HG03571 (cell line): ENCODE measurements around the gene JOSD2.

ENCODE experiments used
- ATAC-seq: cut with Tn5 transposase; IDR thresholded peaks from one replicate; pipeline ENCODE4 v1.9.1; 2021; ENCODE audit not compliant: unreplicated experiment

Gene JOSD2, protein sequence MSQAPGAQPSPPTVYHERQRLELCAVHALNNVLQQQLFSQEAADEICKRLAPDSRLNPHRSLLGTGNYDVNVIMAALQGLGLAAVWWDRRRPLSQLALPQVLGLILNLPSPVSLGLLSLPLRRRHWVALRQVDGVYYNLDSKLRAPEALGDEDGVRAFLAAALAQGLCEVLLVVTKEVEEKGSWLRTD

DNA sequence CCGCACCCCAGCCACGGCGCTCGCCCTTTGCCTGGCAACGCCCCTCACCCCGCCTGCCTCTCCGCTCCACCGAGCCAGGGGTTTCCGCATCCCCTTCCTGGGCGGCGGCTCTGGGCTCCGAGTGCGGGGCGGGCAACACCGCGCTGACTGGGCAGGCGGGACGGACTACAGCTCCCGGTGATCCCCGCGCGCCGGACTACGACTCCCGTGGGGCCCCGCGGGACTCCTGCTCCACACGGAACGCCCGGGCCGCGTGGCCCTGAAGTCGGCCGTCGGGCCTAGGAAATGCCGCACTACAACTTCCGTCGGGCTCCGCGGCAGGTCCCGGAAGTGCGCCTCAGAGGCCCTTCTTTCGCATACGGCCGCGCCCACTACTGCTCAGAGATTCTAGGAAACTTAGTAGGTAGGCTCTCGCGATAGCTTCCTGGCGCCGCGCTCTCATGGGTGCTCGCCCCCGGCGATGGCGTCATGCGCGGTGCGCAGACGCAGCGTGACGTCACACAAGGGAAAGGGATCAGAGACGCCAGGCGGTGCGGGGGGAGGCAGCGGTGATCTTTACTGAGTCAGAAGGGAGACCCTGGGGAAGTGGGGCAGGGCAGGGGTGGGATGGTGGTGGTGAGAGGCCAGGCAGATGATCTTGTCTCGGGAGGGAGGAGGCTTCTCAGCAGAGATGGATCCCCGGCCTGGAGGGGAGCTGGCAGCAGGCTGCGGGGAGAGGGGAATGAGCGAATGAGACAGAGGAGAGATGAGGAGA lies at the start of gene JOSD2:
JOSD2 (minus strand) TSS at position 123 of the 754 bp plus-strand sequence. CDS start 760 bp downstream, outside the sequence.
- ATAC-seq: peak; percentile 72

DNA sequence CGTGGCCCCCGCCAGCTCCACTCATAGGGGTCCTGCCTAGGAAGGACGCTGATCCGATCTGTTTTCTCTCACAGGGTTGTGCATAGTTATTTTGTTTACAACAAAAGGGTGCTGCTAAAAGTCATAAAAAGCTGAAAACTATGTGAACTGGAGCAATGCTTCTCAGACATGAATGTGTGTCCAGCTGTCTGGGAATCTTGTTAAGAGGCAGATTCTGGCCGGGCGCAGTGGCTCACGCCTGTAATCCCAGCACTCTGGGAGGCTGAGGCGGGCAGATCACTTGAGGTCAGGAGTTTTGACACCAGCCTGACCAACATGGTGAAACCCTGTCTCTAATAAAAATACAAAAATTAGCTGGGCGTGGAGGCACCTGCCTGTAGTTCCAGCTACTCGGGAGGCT lies 48.6 kb upstream of the JOSD2 start:
- no peak for ATAC-seq

DNA sequence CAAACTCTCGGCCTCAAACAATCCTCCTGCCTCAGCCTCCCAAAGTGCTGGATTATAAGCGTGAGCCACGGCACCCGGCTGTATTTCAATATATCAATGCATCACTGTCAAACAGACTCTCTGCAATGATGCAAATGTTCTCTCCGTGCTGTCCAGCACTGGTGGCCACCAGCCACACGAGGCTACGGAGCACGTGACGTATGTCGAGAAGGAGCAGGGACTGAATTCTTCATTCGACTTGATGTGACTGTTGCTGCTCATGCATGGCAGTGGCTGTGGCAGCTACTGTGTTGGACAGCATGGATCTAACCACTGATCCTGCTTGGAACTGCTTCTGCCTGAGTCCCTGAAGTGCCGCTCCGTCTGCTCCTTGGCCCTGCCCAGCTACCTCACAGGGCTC lies 47.5 kb upstream of the JOSD2 start:
- ATAC-seq: no peak

DNA sequence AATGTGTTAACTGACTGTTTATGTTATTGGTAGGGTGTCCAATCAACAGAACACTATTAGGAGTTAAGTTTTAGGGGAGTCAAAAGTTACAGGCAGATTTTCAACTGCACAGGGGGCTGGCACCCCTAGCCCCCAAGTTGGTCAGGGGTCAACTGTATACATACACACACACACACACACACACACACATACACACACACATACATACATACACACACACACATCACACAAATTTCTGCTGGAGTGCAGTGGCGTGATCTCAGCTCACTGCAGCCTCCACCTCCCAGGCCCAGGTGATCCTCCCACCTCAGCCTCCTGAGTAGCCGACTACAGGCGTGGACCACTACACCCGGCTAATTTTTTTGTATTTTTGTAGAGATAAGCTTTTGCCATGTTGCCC lies 47.0 kb upstream of the JOSD2 start:
- ATAC-seq: no peak

DNA sequence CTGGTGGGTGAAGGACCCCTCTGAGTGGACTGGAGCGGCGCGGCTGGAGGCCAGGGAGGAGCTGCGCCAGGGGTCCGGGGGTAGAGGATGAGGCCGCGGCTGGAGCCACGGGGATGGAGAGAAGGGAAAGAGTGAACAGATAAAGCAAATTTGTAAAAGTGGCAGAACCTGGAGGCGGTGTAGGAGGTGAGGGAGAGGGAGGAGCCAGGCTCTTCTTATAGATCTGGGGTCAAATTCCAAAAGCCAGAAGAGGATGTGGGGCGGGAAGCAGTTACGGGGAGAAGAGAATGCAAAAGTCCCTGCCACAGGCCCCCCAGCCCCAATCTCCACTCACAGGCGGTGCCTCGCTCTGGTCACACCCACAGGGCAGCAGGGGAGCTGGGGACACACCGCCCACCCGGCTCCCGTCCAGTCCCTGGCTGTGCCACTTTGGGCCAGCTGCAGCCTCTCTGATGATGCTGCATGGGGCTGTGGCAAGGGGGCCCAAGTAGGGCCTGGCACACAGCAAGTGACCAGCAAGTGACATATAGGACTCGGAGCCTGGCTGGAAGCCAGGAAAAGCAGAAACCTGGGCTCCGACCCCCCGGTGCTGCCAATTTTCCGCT lies 46.1 kb upstream of the JOSD2 start:
- no peak for ATAC-seq

DNA sequence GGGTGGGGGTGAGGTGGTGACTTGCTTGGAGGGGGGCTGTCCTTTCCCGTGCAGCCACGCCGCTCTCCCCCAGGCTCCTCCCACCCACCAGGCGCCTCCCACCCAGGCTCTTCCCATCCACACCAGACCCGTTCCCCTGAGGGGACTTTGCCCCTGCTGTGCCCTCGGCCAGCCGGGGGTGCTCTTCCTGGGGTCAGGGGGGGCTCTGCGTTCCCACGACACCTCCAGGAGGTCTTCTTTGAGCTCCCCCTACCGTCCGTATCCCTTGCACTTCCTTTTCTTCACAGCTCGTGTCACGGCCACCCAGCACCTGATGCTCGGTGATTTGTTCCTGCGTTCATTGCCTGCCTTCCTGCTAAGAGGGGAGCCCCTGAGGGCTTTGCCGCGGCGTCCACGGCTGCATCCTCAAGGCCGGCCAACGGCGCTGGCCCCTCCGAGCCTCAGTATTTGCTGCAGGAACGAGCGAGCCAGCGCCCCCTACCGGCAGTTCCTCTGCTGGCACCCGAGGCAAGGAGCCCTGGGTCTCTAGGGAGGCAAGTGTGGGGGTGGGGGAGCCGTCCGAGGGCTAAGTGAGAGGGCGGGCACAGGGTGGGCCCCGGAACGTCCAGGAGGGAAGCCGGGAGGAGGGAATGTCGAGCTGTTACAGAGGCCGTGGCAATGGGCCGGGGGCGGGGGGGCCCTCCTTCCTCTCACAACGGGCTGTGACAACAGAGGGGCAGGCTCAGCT lies 45.5 kb upstream of the JOSD2 start:
- no peak for ATAC-seq

DNA sequence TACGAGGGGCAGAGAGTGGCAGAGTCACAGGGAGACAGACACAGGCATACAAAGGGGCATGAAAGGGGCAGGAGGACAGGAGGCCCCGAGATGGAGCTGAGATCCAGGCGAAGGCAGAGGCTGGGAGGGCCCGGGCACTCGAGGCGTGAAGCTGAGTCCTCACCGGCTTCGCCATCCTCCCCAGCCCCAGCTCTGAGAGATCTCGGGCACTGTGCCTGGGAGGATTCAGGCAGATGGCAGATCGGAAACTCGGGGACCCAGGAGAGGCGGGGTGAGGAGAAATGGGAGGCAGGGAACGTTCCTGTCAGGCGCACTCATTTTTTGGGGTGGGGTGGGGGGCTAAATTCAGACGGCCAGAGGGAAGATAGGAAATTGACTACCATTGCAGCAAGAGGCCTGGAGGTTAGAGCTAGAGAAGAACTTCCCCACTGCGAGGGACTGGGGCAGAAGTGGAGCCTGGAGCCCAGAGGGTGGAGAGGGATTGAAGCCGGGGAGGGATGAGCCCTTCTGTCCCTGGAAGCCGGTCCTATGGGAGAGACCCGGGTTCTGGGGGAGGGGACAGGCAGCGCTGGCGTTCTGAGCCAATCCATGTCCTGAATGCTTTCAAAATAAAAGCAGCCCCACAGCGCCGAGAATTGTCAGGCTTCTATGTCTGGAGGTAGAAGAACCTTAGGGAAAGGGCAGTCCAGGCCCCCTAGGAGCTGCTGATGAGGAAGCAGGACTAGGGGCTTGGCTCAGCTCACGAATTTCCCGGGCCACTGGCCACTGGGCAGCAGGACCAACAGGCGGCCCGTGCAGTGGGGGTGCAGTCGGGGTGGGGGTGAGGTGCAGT lies 44.7 kb upstream of the JOSD2 start:
- no peak for ATAC-seq

DNA sequence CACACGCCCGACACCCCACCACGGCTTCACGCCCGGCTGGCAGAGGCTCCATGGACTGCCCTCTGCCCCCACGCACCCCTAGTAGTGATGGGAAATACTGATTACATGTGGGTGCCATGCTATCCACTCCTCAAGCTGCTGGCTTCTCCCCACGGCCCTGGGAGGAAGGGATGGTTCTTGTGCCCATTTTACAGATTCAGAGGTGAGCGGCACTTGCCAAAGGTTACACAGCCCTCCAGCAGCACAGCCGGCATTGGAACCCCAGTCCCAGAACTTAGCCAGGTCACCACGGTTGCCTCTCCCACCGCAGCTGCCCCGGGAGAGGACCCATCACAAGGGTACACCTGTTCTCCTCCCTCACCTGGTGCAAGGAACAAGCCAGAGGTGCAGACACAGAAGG lies 44.0 kb upstream of the JOSD2 start:
- no peak for ATAC-seq

DNA sequence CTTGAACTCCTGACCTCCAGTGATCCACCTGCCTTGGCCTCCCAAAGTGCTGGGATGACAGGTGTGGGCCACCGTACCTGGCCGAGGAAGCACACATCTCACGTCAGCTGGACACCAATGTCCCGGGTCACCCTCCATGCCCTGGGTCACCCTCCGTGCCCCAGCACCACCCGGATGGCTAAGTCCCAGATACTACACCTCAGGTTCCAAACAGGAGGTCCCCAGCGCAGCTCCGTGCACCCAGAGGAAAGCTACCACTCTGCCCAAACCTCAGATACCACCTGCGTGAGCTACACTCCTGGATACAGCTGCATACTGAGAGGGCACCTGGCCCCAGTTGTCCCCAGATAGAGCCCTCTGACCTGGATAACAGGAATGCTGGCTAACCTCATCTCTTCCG lies 43.2 kb upstream of the JOSD2 start:
- ATAC-seq: no peak

DNA sequence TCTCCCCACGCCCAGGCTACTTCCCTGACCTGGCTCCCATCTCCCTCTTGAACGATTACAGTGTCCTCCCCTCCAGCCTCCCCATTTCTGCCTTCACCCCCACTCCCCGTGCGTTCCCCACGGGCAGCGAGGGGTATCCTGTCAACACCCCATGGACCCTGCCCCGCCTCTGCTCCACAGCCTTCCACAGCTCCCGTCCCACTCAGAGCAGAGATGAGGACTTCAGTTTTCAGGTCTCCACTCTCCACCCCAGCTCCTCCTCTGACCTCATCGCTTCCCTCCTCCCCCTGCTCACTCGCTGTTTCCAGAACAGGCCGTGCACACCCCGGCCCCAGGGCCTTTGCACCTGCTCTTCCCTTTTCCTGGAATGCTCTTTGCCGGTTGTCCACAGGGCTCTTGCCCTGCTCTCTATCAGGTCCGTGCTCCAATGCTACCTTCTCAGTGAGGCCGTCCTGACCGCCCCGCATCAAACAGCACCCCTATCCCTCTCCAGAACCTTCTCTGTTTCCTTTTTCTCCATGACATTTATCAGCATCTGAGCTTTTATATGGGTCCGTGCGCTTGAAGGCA lies 42.2 kb upstream of the JOSD2 start:
- ATAC-seq: no peak

DNA sequence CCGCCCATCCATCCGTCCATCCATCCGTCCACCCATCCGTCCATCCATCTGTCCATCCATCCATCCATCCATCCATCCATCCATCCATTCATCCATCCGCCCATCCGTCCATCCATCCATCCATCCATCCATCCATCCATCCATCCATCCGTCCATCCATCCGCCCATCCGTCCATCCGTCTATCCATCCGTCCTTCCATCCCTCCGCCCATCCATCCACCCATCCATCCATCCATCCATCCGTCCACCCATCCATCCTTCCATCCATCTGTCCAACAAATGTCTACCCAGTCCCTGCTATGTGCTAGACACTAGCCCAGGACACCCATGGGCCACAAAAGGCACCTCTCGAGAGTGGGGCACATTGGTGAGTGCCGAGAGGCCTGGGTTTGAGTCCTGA lies 41.5 kb upstream of the JOSD2 start:
- no peak for ATAC-seq

DNA sequence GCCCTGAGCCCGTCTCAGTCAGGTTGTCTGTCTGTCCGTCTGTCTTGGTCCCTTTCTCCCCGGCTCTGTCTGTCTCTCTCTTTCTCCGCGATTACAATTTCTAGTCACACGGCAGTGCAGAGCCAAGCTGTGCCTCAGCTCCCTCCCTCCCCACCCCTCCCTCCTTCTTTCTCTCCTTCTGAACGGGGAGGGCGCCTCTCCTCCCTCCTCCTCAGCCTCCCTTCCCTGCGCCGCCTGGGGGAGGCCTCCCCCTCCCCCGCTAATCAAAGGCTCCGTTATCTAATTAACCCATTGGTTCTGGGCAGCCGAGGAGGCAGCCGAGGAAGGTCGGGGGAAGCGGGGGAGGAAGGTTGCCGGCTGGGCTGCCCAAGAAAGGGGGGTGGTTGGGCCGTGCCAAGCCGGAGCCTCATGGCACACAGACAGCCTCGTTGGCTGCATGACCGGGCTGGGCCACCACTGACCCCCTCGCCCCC lies 40.8 kb upstream of the JOSD2 start:
- no peak for ATAC-seq

DNA sequence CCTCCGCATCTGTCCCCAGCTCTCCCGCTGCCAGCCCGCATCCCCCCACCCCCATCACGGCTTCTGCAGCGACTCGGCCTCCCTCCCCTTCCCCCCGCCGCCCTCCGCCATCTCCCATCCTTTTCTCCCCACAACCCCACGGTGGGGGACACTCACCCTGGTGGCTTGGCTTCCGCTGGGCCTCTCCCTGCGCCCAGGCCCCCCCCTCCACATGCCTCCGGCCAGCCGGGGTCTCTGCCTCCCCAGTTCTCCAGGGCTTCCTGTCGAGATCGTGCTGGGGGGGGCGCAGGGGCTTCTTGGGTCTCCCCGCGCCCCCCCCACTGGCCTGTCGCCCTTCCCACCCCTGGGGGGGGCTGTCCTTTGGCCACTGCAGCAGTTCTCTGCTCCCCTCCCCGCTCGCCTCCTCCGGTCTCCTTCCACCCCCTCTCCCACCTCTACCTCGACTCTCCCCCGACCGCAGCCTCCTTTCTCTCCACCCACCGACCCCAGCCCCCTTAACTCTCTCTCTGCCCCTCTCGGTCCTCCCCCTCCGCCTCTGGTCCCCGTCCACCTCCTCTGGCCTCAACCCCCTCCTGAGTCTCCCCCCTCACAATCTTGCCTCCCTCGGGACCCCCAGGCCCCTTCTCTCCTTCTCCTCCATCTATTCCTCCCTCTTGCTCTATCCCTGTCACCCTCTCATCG lies 40.2 kb upstream of the JOSD2 start:
- no peak for ATAC-seq

DNA sequence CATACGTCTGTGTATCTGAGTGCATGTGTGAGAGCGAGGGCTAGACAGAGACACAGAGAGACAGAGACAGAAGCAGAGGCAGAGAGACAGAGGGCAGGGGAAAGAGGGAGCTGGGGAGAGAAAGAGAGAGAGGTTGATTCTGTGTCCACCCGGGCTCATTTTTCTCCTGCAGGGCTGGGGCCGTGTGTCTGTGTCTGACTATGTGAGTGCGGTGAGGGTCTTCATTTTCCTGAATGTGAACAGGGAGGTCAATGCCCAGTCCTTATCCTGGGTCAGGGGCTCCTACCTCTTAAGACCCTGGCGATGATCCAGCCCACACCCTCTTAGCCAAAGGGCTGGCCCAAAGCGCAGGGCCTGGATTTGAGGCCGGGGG lies 39.6 kb upstream of the JOSD2 start:
- ATAC-seq: no peak

DNA sequence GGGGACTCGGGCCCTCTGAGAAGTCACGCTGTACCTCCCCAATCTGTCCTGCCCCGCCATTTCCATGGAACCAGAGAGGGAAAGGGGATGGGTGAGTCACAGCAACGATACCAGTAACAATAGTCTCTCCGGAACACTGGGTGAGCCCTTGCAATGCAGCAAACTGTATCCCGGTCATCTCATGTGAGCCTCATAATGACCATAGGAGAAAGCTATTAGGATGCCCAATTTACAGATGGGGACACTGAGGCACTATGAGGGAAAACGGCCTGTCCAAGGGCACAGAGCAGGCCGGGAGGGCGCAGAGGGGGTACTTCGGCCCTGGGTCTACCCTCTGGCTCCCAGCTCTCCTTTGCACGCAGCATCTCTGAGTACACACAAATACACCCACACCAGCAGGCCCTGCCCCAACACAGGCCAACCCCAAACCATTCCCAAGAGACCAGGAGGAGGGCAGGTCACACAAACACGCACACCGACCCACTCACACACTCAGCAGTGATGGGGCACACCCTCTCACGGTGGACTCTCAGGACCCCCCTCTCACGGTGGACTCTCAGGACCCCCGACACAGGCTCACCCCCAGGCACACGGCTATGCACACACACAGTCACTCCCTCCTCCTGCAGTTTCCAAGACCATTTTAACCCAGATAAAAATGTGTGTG lies 39.1 kb upstream of the JOSD2 start:
- ATAC-seq: no peak

DNA sequence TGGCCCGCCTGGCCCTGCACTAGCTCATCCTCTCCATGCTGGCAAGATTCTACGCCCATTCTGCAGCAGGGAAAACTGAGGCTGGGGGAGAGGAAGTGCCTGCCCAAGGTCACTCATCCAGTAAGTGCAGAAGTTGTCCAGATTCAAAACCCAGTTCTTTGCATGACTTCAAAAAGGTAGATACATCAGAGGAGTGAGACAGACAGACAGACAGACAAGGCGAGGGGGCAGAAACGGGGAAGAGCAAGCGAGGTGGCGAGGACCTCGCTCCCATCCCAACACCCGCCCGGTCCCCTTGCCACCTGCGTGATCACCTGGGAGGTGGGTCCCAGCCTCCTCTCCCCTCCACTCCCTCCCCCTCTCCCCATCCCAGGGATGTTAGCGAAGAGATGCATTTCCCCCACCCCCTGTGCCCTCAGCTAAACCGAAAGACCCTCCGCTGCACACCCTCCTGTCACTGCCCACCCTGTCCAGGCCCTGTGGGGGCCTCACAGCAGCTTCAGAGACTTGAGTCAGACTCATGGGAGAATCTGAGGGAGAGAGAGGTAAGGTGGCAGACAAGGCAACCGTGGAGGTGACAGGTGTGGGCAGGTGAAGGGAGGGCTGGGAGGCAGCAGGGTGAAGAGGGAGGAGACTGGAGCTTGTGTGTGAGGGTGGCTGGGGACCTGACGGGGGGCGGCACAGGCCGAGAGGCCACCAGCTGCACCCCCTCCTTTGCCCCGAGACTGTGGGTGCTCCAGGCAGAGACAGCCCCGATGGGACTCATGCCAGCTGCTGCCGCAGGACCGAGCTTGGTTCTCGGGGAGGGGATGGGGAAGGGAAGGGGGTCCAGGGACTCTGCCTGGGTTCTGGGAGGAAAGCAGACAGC lies 38.3 kb upstream of the JOSD2 start:
- ATAC-seq: no peak

DNA sequence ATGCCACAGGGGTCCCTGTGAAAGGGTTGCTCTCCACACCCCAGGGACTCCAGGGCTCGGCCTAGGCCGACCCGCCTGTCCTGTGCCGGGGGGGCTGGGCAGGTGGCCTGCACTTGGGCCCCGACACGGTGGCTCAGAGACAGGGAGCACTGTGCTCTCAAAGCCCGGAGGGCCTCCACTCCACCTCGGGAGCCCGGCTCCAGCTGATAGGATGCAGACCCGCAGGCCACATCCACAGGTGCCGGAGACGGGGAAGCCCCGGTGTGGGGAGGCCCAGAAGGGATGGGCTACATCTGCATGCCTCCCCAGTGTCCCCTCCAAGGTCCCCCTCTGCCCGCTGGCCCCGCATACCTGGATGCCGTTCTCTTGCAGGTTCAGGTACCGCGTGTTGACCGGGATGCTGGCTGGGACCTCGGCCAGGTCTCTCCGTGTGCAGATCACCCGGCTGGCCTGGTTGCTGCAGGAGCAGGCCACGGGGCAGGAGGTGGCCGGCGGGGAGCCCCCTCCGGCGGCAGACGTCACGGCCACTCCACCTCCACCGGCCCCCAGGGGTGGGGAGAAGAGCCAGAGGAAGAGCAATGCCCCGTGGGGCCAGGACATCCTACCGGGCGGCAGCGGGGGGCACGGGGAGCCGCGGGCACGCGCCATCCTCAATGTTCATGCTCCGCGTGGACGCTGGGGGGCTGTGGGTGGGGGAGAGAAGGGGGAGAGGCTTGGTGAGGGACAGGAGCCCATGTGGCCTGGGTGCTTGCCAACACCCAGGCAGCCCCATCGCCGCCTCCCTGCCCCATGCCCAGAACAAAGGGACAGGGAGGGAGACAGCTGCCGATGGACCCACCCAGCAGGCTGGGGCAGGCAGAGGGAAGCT lies 37.4 kb upstream of the JOSD2 start:
- no peak for ATAC-seq
